HepG2 (cell line): ENCODE measurements around the gene DUSP7. TPM values are rescaled to one million over a fixed set of nuclear protein-coding genes. Genes with fewer than 3 reads are reported as not detected.

Source experiments
- HNRNPH1 ChIP-seq: fragments of 200-400 bp; formaldehyde crosslinking; optimal IDR thresholded peaks from 2 replicates; pipeline ENCODE3; 2017; ENCODE audit warnings: mild to moderate bottlenecking, low read depth, low read length
- NR2F6 ChIP-seq, 2 experiments: IDR thresholded peaks; 2 replicates each; pipeline ENCODE4 v1.6.1; 2016; ENCODE audit warnings: antibody characterized with exemption in 1 of 2, mild to moderate bottlenecking in 1 of 2
- PCBP1 ChIP-seq: fragments of 200-400 bp; formaldehyde crosslinking; IDR thresholded peaks from 2 replicates; pipeline ENCODE4 v1.6.1; 2017; ENCODE audit warnings: mild to moderate bottlenecking, low read depth, low read length, borderline replicate concordance
- RBM39 ChIP-seq: fragments of 200-400 bp; formaldehyde crosslinking; IDR thresholded peaks from one replicate; pipeline ENCODE4 v1.6.1; 2018; ENCODE audit warnings: antibody characterized with exemption, mild to moderate bottlenecking, low read depth, low read length; ENCODE audit not compliant: poor library complexity, severe bottlenecking
- RXRB ChIP-seq: IDR thresholded peaks from 2 replicates; pipeline ENCODE4 v1.6.1; 2016; ENCODE audit warnings: borderline replicate concordance, missing genetic modification reagents, missing compliant biosample characterization
- ZNF121 ChIP-seq: sonication (generic); formaldehyde crosslinking; IDR thresholded peaks from 2 replicates; pipeline ENCODE4 v1.5.0; 2020; ENCODE audit warnings: mild to moderate bottlenecking, missing genetic modification reagents
- ZNF34 ChIP-seq: sonication (generic); formaldehyde crosslinking; IDR thresholded peaks from 2 replicates; pipeline ENCODE4 v1.4.0; 2020; ENCODE audit warnings: mild to moderate bottlenecking, missing genetic modification reagents, borderline replicate concordance
- ZNF484 ChIP-seq: sonication (generic); formaldehyde crosslinking; IDR thresholded peaks from 2 replicates; pipeline ENCODE4 v1.5.1; 2020; ENCODE audit warnings: mild to moderate bottlenecking, low read depth, missing genetic modification reagents, borderline replicate concordance
- polyA plus RNA-seq, 8 experiments: library from polyadenylated mRNA; depleted of rRNA in 3 of 8; stranded (reverse) in 7 of 8; unstranded in 1 of 8; fragments of >200 nt; fragmentation: Illumina TruSeq in 4 of 8; extraction: Trizol in 4 of 8; gene quantifications; 2 replicates each; pipeline versions ENCODE4 v1.2.1 to v1.2.3, GENCODE V29; 2011 to 2016; ENCODE audit warnings: low read depth in 4 of 8, missing spikeins in 1 of 8, mixed read lengths in 1 of 8; ENCODE audit not compliant: insufficient read depth in 1 of 8
- total RNA-seq, 5 experiments: library from RNA; depleted of rRNA; stranded (reverse); fragments of >200 nt; fragmentation: Illumina TruSeq; extraction: Trizol; gene quantifications; 2 replicates each; pipeline ENCODE4 v1.2.3, GENCODE V29; 2016; ENCODE audit warnings: low read depth in 1 of 5
- TF ChIP-seq, protein P1 (sequence below): sonication (generic); formaldehyde crosslinking; IDR thresholded peaks from 2 replicates; pipeline ENCODE4 v1.5.1; 2020; ENCODE audit warnings: mild to moderate bottlenecking, missing genetic modification reagents, moderate library complexity
- TF ChIP-seq, protein P2 (sequence below): IDR thresholded peaks from 2 replicates; pipeline ENCODE4 v1.6.1; 2016; ENCODE audit warnings: mild to moderate bottlenecking
- TF ChIP-seq, protein P3 (sequence below): sonication (generic); formaldehyde crosslinking; conservative IDR thresholded peaks from 2 replicates; pipeline ENCODE4 v1.4.0; 2020; ENCODE audit warnings: mild to moderate bottlenecking, missing genetic modification reagents, moderate library complexity
- TF ChIP-seq, protein P4 (sequence below): sonication (generic); formaldehyde crosslinking; IDR thresholded peaks from 2 replicates; pipeline ENCODE4 v1.4.0; 2020; ENCODE audit warnings: missing genetic modification reagents, borderline replicate concordance

Gene DUSP7
- total and polyA plus RNA-seq, 2 of the 13 experiments (the other 11 are each of a cell fraction or from before 2014, with no cell fraction given): 6.6 to 8.8 TPM

DNA sequence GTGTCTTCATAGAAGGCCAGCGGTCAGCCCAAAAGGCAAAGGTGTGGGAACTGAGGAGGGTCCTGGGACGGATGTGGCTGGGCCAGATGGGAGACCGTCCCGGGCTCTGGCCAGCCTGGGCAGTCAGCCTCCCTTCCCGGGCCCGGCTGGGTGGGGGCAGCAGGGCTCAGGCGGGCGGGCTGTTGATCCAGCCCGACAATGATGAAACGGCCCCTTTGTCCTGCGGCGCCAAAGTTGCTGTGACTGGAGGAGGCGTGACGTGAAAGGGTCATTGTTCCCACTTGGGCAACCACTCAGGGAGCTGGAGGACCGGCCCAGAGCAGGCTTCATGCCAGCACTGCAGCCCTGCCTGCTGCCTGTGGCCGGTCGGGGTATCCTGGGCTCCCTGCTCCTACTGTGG is 16.5 kb downstream of the DUSP7 start (continued):
- TF ChIP-seq, protein P1, sequence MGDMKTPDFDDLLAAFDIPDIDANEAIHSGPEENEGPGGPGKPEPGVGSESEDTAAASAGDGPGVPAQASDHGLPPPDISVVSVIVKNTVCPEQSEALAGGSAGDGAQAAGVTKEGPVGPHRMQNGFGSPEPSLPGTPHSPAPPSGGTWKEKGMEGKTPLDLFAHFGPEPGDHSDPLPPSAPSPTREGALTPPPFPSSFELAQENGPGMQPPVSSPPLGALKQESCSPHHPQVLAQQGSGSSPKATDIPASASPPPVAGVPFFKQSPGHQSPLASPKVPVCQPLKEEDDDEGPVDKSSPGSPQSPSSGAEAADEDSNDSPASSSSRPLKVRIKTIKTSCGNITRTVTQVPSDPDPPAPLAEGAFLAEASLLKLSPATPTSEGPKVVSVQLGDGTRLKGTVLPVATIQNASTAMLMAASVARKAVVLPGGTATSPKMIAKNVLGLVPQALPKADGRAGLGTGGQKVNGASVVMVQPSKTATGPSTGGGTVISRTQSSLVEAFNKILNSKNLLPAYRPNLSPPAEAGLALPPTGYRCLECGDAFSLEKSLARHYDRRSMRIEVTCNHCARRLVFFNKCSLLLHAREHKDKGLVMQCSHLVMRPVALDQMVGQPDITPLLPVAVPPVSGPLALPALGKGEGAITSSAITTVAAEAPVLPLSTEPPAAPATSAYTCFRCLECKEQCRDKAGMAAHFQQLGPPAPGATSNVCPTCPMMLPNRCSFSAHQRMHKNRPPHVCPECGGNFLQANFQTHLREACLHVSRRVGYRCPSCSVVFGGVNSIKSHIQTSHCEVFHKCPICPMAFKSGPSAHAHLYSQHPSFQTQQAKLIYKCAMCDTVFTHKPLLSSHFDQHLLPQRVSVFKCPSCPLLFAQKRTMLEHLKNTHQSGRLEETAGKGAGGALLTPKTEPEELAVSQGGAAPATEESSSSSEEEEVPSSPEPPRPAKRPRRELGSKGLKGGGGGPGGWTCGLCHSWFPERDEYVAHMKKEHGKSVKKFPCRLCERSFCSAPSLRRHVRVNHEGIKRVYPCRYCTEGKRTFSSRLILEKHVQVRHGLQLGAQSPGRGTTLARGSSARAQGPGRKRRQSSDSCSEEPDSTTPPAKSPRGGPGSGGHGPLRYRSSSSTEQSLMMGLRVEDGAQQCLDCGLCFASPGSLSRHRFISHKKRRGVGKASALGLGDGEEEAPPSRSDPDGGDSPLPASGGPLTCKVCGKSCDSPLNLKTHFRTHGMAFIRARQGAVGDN (CRISPR knock-in tag): peak; percentile 73
- TF ChIP-seq, protein P2, sequence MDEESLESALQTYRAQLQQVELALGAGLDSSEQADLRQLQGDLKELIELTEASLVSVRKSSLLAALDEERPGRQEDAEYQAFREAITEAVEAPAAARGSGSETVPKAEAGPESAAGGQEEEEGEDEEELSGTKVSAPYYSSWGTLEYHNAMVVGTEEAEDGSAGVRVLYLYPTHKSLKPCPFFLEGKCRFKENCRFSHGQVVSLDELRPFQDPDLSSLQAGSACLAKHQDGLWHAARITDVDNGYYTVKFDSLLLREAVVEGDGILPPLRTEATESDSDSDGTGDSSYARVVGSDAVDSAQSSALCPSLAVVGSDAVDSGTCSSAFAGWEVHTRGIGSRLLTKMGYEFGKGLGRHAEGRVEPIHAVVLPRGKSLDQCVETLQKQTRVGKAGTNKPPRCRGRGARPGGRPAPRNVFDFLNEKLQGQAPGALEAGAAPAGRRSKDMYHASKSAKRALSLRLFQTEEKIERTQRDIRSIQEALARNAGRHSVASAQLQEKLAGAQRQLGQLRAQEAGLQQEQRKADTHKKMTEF (CRISPR knock-in tag): peak; percentile 51; the same call in 1 of the 2 replicates
- TF ChIP-seq ZNF484 (no peak), ZNF121 (CRISPR knock-in tag) (peak; percentile 49; the same call in 1 of the 2 replicates), HNRNPH1 (no peak), ZNF34 (CRISPR knock-in tag) (no peak), RBM39 (peak; percentile 84), PCBP1 (0 out of 2 replicates have a peak, but pooled peaks have one; percentile 78), RXRB (peak; percentile 43; the same call in 1 of the 2 replicates), NR2F6 (IDR thresholded peaks at IDR 0.05) (no peak), NR2F6 (CRISPR knock-in tag; IDR thresholded peaks at IDR 0.05) (peak; percentile 37; the same call in 1 of the 2 replicates)
- TF ChIP-seq, protein P3, sequence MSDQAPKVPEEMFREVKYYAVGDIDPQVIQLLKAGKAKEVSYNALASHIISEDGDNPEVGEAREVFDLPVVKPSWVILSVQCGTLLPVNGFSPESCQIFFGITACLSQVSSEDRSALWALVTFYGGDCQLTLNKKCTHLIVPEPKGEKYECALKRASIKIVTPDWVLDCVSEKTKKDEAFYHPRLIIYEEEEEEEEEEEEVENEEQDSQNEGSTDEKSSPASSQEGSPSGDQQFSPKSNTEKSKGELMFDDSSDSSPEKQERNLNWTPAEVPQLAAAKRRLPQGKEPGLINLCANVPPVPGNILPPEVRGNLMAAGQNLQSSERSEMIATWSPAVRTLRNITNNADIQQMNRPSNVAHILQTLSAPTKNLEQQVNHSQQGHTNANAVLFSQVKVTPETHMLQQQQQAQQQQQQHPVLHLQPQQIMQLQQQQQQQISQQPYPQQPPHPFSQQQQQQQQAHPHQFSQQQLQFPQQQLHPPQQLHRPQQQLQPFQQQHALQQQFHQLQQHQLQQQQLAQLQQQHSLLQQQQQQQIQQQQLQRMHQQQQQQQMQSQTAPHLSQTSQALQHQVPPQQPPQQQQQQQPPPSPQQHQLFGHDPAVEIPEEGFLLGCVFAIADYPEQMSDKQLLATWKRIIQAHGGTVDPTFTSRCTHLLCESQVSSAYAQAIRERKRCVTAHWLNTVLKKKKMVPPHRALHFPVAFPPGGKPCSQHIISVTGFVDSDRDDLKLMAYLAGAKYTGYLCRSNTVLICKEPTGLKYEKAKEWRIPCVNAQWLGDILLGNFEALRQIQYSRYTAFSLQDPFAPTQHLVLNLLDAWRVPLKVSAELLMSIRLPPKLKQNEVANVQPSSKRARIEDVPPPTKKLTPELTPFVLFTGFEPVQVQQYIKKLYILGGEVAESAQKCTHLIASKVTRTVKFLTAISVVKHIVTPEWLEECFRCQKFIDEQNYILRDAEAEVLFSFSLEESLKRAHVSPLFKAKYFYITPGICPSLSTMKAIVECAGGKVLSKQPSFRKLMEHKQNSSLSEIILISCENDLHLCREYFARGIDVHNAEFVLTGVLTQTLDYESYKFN (CRISPR knock-in tag): peak; percentile 33; the same call in 1 of the 2 replicates
- TF ChIP-seq, protein P4, sequence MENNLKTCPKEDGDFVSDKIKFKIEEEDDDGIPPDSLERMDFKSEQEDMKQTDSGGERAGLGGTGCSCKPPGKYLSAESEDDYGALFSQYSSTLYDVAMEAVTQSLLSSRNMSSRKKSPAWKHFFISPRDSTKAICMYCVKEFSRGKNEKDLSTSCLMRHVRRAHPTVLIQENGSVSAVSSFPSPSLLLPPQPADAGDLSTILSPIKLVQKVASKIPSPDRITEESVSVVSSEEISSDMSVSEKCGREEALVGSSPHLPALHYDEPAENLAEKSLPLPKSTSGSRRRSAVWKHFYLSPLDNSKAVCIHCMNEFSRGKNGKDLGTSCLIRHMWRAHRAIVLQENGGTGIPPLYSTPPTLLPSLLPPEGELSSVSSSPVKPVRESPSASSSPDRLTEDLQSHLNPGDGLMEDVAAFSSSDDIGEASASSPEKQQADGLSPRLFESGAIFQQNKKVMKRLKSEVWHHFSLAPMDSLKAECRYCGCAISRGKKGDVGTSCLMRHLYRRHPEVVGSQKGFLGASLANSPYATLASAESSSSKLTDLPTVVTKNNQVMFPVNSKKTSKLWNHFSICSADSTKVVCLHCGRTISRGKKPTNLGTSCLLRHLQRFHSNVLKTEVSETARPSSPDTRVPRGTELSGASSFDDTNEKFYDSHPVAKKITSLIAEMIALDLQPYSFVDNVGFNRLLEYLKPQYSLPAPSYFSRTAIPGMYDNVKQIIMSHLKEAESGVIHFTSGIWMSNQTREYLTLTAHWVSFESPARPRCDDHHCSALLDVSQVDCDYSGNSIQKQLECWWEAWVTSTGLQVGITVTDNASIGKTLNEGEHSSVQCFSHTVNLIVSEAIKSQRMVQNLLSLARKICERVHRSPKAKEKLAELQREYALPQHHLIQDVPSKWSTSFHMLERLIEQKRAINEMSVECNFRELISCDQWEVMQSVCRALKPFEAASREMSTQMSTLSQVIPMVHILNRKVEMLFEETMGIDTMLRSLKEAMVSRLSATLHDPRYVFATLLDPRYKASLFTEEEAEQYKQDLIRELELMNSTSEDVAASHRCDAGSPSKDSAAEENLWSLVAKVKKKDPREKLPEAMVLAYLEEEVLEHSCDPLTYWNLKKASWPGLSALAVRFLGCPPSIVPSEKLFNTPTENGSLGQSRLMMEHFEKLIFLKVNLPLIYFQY (CRISPR knock-in tag): peak; percentile 60; the same call in 1 of the 2 replicates
